T-helper 2 cell treated with Interferon-gamma antibody and Interleukin-4, amounts not matched to agents 100 ng/mL and 5 ng/mL, for 36 hours (primary cell): ENCODE measurements around the gene THBS2. TPM values are rescaled to one million over a fixed set of nuclear protein-coding genes. Genes with fewer than 3 reads are reported as not detected.
"Not testable (repeated sequence)": the region's sequence is repeated elsewhere in the genome, so short reads cannot be mapped to it uniquely, and the experiment has no call there.

Experiments
- intact Hi-C: fragments of 100-400 bp; cut with micrococcal nuclease; formaldehyde crosslinking; loops from one replicate; pipeline ENCODE4 v1.15.1; 2023
- total RNA-seq: library from RNA; stranded (reverse); gene quantifications from 2 replicates; pipeline ENCODE4 v1.2.3, GENCODE V29; 2022

THBS2 gene
- total RNA-seq, 1 donor from 2014 or later, result not detected

- intact Hi-C loops, result no loop called here
These were observed 19.9 kb upstream of the THBS2 start for GRCh38 chr6:169273511-169273910.

- intact Hi-C loops, result no loop called here
These were observed 18.2 kb upstream of the THBS2 start for GRCh38 chr6:169271877-169272216.

GRCh38 chr6:169271158-169271876 lies 17.7 kb upstream of the THBS2 start:
- intact Hi-C loops, result no loop called here

DNA sequence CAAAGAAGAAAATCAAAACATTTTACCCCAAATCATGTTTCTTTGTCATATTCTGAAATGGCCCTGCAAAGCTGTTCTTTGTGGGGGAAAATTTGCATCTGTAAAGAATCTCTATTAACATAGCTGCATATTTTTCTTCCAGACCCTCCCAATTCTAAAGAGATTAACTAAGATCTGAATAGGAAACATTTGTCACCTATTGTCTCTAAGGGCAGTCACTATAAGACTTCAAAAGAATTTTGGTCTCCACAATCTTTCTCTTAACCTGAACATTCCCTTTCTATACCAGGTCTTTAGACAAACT lies 16.4 kb upstream of the THBS2 start:
- intact Hi-C loops, result not testable (repeated sequence)

GRCh38 chr6:169269180-169270076 lies 15.8 kb upstream of the THBS2 start:
- intact Hi-C loops, result no loop called here

- intact Hi-C loops, result no loop called here
These were observed 14.6 kb upstream of the THBS2 start for GRCh38 chr6:169268276-169268675.

- intact Hi-C loops, result no loop called here
These were observed 13.3 kb upstream of the THBS2 start for GRCh38 chr6:169266746-169267591.

DNA sequence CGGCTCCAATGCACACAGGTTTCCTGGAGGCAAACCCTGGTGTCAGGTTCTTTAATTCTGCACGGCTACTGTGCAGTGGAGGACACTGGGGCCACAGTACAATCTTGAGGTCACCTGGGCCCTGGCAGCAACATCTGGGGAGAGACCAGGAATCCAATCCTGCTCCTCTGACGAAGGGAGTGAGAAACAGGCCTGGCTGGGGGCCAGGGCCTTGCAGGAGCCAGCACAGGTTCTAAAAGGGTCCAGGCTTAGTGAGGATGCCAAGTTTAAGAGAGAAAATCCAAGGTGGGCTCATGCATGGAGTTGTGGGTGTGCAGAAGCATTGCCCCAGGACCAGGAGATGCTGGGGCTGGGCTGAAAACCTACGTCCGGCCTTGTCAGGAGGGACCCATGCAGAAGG lies 12.6 kb upstream of the THBS2 start:
- intact Hi-C loops, result no loop called here

DNA sequence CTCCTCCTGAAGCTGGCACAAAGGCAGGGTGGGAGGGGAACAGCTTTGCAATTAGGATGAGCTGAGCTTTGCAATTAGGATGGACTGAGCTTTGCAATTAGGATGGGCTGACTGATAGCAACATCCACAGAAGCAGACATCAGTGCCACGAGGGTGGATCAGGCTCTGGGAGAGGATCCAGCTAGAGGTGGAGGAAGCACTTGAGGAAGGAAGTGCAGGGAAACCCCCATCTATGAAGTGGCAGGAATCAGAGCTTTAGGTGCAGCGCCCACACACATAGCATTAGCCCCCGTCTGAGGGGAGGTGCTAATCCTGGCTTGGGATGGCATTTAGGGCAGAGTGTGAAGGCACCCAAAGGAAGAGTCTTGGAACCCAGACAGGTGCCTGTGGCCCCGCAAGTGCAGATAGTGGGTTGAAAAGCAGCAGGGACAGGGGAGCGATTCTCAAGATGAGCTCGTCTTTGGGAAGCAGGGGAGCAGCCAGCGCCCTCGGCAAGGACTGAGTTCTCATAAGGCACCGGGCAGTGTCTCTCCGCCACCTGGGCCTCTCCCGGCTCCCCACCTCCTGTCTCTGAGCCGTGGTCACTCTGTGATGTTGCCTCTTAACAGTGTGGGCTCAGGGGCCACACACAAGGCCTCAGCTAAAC lies 12.0 kb upstream of the THBS2 start:
- intact Hi-C loops, result no loop called here

DNA sequence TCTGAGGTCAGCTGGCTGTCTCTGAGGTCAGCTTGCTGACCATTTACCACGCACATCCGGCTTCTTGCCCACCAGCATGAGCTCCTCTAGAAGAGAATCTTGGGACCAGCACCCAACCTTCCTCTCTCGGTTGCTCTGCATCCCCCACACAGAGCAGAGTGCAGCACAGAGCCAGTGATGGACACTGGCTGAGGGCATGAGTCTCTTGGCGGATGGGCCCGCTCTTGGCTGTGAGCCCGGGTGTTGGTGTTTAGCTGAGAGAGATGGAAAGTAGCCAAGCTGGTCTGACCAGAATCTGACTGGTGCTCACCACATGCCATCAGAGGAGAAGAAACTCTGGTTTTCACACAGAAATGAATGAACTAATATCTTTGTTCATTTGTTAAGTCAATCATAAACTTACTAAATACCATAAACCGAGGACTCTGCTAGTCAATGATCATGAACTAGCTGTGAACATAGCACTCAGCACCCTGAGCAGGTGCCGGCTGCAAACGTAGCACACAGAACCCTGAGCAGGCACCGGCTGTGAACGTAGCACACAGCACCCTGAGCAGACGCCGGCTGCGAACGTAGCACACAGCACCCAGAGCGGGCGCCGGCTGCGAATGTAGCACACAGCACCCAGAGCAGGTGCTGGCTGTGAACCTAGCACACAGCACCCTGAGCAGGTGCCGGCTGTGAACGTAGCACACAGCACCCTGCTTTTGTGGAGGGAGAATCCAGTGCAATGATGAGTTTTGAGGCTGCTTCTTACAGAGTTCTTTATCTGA lies 10.4 kb upstream of the THBS2 start:
- intact Hi-C loops, result no loop called here

DNA sequence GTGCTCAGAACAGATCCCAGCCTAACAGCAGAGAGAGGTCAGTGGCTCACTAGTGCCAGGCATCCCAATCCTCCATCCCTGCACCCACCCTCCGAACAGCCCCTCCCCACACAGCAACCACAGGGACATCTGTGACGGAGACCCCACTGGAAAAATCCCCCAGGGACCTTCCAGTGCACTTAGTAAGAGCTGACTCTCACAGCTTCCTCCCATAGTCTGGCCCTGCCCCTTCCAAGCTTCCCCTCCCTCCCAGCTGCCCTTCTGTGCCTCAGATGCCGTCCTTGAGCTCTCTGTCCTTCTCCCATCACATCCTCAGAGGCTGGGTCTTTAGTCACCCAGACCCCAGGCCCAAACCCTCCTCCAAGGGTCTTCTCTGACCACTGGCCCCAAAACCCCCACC lies 9.7 kb upstream of the THBS2 start:
- intact Hi-C loops, result no loop called here

- intact Hi-C loops, result not testable (repeated sequence)
These were observed 9.0 kb upstream of the THBS2 start for GRCh38 chr6:169262602-169263001.

DNA sequence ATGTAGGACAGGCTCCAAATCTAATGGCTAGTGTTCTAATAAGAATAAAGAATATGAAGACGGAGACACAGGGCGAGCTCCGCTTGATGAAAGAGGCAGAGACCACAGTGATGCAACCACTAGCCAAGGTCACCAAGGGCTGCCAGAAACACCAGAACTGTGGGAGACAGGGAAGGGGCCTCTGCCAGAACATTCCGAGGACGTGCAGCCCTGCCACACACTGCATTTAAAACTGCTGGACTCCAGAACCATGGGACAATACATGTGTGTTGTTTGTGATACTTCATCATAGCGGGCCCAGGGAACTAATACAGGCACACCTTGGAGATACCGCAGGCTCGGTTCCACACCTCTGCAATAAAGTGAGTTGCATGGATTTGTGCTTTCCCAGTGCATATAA lies 2.9 kb upstream of the THBS2 start:
- intact Hi-C loops, result no loop called here

- intact Hi-C loops, result no loop called here
These were observed 2.4 kb upstream of the THBS2 start for GRCh38 chr6:169256061-169256460.

GRCh38 chr6:169255643-169256042 lies 2.0 kb upstream of the THBS2 start:
- intact Hi-C loops, result no loop called here

DNA sequence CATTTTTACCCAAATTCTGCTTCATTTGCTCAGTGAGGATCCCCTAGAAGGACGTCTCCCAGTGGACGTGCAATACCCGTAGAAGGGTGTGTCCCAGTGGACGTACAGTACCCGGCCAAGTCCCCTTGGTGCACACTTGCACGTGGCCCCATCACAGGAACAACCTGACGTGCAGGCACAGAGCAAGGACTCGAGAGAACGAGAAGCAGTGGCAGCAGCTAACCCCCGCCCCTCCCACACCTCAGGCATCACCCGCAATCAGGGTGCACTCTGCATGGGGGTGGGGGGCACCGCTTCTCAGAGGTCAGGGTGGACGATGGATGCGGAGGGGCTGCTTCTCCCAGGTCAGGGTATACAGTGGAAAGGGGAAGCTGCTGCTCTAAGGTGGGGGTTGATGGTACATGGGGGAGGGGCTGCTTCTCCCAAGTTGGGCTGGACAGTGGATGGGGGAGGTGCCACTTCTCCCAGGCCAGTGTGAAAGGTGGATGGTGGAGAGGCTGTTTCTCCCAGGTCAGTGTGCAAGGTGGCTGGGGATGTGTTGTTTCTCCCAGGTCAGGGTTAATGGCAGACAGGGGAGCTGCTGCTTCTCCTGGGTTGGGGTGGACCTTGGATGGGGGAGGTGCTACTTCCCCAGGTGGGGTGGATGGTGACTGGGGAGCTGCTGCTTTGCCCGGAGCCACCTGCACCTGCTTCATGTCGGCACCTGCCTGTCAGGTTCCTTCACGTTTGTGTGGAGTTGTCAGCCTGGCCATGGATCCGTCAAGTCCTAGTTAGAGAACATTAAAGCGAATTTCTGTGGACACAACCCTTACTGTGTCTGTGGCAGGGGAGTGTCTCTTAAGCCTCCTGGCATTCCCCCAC lies 1.0 kb upstream of the THBS2 start:
- intact Hi-C loops, result no loop called here

- intact Hi-C loops, result no loop called here
These were observed 999 bp downstream of the THBS2 start for GRCh38 chr6:169252505-169253189.

DNA sequence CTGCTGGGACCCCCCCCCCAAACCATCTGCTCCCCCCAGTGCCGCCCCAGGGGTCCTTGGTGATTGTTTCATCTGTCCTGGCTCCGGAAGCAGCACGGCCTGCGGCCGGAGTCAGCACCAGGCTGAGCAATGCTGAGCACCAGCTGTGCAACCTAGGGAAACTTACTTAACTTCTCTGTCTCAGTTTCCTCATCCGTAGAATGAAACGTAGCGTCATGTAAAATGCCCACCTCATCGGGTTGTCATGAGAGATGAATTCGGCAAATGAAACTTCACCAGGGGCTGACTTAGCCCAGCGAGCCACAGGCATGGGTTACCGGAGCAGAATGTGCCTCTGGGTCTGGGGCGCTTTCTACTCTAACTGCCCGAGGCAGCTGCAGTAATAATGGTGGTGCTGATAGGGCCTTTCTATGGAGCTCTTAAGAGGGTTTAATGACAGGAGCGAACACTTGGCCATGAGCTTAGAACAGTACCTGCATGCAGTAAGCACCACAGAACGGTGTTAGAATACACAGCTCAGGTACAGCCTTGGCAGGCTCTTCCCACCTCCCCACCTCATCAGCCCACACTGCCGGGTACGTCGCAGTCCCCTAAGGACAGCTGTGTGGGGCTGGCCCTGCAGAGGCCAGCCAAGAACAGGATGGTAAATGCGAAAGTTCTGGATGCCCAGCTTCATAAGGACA lies 1.7 kb downstream of the THBS2 start:
- intact Hi-C loops, result no loop called here

DNA sequence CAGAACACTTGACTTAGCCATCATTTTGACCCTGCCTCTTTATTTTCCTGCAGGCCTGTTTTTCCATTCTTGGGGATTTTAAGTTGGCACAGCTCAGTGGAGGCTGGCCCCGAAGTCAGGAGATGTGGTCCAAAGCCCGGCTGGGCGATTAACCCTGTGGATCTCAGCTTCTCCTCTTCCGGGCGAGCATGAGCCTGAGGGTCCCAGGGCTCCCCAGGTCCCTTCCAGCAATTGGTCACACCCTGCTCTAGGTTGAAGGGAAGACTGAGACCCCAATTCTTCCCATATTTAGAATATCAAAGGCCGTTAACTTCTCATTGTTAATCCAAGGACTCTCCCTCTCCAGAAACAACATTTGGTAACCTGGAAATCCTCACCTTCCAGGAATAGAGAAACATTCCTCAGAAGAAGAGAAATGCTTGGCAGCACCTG lies 2.3 kb downstream of the THBS2 start:
- intact Hi-C loops, result no loop called here
